Measurements from ENCODE around the gene SLX9.

DNA sequence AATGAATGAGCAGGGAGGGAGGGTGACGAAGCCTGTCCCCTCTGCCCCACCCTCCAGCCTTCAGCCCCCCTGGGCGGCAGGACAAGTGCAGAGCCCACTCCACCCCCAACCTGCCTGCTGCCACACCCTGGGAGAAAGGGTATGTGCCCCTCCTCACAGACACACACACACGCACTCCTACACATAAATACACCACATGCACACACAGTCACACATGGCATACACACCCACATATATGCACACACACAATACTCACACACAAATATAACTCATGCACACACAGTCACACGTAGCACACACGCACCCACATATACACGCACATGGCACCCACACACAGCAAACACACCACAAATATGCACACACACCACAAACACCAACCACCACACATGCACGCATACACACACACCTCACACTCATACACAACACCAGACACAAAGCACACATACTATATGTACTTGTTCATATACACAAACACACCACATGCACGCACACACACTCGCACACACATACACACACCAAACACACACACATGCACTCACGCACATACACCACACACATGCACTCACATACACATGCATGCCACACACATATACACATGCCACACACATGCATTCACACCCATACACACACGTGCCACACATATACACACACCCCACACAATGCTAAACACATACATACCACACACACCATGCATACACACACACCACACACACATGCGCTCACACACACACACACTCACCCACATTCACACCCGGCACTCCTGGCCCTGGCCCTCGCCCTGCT is 35.5 kb upstream of the SLX9 start:
- TF ChIP-seq, protein P1, sequence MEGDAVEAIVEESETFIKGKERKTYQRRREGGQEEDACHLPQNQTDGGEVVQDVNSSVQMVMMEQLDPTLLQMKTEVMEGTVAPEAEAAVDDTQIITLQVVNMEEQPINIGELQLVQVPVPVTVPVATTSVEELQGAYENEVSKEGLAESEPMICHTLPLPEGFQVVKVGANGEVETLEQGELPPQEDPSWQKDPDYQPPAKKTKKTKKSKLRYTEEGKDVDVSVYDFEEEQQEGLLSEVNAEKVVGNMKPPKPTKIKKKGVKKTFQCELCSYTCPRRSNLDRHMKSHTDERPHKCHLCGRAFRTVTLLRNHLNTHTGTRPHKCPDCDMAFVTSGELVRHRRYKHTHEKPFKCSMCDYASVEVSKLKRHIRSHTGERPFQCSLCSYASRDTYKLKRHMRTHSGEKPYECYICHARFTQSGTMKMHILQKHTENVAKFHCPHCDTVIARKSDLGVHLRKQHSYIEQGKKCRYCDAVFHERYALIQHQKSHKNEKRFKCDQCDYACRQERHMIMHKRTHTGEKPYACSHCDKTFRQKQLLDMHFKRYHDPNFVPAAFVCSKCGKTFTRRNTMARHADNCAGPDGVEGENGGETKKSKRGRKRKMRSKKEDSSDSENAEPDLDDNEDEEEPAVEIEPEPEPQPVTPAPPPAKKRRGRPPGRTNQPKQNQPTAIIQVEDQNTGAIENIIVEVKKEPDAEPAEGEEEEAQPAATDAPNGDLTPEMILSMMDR (IDR thresholded peaks at IDR 0.05): no peak
- TF ChIP-seq POLR2A (IDR thresholded peaks at IDR 0.05) (no peak), POLR2AphosphoS5 (IDR thresholded peaks at IDR 0.05) (no peak), EP300 (IDR thresholded peaks at IDR 0.05) (no peak)
